NCI-H128 (cell line): ENCODE data around the gene SEC14L5.

Source experiments
- DNase-seq: peaks from one replicate; lab custom pipeline; 2025; ENCODE audit not compliant: unreplicated experiment; lab: John Stamatoyannopoulos, UW

The SEC14L5 gene

DNA sequence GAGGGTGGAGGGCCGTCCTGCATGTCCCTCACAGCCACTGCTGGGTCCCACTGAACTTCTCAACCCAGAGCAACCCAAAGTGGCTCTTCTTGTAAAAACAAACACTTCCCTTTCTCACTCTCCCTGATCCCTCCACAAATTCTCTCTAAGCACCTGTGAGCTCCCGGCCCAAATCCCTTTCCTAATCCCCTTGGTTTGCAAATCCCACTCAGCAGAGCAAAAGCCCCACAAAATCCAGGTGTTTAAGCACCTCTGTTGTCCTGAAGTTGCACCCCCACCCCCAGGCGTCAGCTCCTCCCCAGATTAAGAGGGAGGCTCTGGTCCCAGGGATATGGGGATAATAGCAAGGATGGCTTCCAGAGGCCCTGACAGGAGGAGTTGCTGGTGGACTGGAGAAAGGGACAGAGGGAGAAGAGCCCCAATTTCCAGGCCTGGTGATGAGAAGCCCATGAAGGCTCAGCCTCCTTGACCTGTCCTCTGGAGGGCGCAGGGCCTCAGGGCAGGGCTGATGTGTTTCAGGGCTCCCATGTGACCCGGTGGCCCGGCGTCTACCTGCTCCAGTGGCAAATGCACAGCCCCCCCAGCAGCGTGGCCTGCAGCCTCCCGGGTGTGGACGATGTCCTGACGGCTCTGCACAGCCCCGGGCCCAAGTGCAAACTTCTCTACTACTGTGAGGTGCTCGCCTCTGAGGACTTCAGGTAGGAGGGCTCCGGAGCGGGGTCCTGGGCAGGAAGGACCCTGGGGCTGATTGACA lies 52.6 kb downstream of the SEC14L5 start:
- no peak for DNase-seq

DNA sequence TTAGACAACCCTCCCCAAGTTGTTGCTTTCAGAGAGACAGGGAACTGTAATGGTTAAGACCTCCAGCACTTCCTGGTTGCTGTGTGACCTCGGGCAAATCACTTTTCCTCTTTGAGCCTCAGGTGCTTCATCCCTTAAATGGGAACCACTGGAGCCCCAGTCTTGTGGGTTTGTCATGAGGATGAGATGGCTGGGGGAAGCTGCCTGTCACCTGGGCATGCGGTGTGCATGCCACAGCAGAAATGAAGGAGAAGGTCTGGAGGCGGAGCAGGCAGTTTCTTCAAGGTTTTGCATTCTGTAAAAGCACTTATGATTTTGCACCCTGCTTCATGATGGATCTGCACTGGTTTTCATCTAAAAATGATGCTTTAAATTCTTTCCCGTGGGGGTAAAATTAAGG lies 53.5 kb downstream of the SEC14L5 start:
- DNase-seq: no peak

DNA sequence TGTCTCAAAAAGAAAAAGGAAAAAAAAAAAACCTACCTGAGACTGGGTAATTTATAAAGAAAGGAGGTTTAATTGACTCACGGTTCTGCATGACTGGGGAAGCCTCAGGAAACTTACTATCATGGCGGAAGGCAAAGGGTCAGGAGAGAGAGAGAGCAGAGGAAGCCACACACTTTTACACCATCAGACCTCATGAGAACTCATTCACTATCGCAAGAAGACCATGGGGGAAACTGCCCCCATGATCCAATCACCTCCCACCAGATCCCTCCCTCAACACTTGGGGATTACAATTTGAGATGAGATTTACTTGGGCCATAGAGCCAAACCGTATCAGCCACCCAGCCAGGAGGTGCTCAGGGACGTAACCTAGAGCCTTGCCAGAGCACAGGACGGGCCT lies 54.8 kb downstream of the SEC14L5 start:
- DNase-seq: no peak

DNA sequence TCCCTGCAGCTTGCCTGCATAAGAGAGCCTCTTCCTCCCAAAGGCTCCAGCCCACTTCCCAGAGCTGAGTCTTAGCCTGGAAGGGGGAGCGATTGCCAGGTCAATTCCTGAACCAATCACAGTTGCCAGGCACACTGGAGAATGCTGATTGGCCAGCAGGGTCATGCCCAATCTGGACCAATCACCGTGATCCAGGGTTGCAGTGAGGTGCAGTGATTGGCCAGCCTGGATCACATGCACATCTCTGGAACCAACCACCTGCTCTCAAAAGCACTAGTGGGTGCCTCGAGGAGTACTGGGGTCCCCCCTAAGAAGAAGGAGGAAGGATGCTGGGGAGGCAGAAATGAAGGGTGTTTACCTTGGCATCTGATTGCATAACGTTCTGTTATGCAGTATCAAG lies 57.2 kb downstream of the SEC14L5 start:
- DNase-seq: no peak

DNA sequence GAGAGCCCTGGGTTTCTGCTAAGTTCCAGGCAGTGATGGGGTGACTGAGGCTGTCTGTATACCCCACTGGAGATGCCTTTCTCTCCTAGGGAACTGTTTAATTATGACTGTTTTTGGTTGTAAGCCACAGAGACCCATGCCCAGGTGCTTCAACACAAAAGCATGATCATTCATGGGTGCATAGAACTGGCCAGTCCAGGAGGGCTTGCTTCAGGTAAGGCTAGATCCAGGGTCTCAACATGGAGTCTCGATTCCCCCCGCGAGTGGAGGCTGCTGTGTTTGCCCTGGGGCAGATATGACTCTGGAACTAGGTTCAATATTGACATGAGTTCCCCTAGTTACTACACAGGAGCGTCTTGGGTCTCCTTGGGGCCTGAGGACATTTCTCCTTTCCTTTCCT lies 57.8 kb downstream of the SEC14L5 start:
- DNase-seq: no peak

DNA sequence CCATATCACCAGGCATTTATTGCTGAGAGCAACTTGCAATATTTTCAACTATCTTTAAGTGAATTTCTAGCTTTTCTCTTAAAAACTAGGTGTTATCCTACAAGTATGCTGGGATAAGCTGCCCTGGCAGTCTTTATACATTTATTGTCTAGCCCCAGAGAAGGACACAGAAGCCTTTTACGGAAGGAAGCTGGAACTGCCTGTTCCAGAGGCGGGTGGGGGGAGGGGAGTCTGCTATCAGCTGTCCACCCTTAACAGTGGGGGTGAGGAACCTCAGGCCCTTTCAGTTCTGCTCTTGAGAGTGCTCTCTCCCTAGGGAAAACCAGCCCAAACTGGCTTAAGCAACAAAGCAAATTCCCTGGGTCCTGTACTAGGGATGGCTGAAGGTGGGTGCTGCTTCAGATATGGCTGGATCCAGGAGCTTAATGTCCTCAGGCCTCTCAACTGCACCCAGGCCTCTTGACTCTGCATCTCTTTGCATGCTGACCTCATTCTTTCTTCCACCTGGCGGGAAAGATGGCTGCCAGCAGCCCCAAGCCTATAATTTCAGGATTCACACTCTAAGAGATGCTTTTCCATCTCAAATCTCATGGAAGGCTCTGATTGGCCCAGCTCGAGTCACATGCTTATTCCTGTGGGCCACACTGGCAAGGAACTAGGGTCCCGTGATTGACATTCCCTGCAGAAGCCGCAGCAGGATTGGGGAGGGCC lies 59.0 kb downstream of the SEC14L5 start:
- no peak for DNase-seq

DNA sequence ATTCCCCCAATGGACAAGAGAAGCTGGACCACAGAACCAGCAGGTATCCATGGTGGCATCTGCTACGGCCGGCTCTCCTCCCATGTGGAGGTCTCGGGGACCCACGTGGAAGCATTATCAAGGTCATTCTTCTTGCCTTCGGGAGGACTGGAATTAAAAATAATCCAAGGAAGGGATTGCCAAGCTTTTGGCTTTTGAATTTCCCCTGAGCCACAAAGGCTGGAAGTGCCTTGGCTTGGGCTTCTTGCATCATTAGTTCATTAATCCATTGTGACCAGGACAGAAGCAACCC lies 59.5 kb downstream of the SEC14L5 start:
- no peak for DNase-seq

DNA sequence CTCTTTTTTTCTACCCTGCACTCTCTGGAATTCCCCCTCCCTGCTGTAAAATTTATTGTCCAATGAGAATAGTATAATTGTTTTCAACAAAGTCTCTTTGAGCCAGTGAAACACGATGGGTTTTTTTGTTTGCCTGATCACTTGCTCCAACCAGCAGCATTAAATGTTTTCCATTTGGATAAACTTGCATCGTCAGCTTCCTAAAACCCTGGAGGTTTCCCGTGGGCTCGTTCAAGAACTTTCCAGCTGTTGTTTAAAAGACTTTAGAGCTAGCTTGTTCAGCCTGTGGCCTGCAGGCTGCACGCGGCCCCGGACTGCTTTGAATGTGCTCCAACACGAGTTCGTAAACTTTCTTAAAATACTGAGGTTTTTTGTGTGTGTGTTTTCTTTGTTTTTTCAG lies 60.7 kb downstream of the SEC14L5 start:
- no peak for DNase-seq

DNA sequence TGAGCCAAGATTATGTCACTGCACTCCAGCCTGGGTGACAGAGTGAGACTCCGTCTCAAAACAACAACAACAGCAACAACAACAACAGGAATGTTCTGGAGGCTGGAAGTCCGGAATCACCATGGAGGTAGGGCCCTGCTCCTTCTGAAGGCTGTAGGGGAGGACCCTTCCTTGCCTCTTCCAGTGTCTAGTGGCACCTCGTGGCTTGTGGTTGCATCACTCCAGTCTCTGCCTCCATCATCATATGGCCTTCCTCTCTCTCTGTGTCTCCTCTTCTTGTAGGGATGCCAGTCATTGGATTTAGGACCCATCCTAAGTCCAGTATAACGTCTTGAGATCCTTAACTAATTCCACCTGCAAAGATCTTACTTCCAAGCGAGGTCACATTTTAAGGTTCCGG lies 61.6 kb downstream of the SEC14L5 start:
- DNase-seq: no peak

DNA sequence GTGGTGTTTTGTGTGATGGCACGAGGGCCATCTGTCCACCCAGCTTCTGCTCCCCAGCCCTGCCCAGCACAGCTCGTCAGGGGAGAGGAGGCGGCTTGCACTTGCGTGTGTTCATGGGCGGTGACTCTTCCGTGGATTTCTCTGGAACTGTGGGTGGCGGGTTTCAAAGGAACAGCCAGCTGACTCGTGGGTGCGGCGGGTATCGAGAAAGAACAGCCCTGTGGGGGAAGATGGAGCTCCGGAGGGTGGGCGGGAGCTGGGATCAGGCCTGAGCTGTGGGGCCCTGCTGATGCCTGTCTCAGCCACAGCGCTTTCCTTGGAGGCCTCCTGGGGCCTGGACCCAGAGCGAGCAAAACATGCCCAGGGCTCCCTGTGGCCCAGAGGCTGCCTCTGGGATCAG lies 62.4 kb downstream of the SEC14L5 start:
- no peak for DNase-seq

DNA sequence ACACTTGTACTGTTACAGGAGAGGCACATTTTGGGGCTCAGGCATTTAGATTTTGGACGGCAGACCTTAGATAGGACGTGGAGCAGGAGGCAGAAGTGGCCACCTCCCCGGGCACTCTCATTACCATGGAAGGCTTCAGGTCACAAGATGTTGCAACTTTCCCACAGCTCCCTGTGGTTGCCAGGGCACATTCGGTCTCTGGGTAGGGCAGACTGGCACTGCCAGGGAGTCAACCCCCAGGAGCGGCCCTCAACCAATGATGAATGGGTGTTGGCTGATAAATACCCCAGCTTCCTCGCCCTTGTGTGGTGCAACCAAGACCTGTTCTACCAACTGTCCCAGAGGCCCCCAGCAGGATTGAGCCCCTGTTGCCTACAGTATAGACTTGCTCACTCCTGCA lies 64.4 kb downstream of the SEC14L5 start:
- no peak for DNase-seq

DNA sequence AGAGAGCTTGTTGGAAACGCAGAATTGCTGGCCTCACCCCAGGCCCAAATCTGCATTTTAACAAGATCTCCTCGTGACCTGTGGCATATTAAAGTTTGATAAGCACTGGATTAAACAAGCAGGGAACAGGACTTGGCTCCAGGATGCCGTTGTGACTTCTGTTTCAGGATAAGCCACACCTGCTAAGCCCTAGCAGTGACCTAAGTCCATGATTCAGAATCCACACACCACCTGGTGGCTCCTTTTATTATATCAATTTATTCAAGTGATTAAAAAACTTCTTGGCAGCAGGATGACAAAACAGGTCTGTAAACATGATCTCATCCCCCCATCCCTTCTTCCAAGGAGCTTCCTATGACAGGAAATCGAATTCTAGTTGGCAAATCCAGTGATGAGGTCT lies 66.5 kb downstream of the SEC14L5 start:
- no peak for DNase-seq

DNA sequence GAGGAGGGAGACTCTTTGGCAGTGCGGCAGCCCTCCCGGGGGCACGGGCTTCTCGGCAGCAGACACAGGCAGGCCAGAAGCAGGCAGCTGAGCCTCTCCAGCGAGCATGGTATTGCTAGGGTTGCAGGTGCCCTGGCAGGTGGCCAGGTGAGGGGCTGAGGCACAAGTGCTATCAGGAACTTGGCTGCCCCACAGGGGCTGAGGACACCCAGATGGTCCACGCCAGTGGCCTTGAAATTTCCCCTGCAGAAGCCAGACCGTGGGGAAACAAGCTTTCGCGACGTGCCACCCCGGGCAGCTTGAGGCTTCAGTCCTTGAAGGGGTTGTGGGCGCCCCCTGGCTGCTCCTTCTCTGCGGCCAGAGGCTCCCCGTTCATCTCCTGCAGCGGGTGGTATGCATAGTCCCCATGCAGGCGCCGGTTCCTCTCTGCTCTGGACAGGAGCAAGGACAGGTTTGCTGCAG lies 67.1 kb downstream of the SEC14L5 start:
- DNase-seq: peak; percentile 24

DNA sequence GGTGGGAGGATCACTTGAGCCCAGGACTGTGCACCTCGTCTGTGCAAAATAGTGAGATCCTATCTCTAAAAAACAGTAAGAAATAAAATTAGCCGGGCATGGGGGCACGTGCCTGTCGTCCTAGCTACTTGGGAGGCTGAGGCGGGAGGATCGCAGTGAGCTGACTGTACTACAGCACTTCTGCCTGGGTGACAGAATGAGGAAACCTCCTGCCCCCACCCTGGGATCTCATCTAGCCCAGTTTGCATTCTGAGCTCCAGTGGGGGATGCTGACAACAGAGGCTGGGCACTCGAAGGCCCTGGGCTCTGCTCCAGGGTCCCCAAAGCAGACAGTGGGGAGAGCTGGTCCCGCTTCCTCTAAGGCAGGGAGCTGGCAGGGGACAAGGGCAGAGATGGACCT lies 68.5 kb downstream of the SEC14L5 start:
- no peak for DNase-seq

DNA sequence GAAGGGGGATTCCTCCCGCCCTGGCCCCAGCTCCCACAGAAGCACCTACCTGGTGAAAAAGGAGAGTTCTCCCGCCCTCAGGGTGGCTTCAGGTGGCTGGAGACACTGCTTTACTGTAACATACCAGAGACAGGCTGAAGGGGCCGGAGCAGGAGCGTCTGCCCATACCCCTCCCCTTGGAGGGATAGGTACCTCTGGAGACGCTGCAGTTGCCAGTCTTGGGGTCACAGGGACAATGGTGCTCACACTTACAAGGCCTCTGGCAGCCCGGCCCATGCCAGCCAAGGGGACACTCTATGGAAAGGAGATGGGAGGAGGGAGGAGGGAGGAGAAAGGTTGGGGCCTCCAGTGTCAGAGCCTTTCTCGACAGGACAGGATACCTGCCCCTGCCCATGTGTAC lies 69.0 kb downstream of the SEC14L5 start:
- no peak for DNase-seq

DNA sequence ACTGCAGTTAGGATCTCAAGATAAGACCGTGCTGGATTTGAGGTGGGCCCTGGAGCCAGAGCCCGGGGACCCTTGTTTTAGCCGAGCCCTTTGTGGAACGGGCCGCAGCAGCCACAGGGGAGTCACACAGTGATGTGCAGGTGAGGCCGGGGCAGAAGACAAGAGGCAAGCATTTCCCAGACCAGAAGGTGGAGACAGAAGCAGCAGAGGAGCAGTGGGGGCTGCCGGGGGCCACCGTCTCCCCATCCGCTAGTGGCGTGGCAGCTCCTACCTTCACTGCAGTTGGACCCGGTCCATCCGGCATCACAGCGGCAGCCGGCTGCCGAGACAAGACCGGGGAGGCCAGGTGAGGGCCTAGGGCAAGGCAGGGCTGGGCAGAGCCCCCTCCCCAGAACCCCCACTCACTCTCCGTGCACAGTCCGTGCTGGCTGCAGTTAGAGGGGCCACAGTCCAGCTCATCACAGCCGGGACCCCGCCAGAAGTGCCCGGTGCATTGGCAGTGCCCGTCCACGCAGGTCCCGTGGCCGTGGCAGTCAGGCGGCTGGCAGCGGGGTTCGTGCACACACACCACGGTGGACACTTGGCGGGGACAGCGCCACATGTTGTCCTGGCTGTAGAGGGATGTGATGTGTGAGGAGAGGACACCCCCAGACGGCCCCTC lies 69.6 kb downstream of the SEC14L5 start:
- no peak for DNase-seq

DNA sequence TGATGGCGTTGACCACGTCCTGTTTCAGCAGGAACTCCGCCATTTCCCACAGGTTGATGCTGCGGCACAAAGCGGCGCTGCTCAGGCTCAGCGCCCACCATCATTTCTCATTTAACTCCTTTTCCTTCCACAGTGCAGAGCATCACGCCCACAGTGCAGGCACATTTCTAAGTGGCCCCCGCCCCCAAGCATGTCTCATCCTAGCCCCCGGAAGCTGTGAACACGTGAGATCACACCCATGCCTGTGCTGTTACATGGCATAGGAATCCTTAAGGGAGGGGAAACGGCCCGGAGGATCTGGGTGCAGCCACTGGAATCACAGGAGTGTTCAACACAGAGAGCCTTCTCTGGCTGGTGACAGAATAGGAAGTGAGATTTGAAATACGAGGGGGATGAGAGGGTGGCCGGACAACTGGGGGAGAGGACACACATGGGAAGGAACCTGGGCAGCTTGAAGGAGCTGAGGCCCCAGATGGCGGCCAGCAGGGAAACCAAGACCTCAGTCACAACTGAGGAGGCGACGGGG lies 70.9 kb downstream of the SEC14L5 start:
- no peak for DNase-seq

DNA sequence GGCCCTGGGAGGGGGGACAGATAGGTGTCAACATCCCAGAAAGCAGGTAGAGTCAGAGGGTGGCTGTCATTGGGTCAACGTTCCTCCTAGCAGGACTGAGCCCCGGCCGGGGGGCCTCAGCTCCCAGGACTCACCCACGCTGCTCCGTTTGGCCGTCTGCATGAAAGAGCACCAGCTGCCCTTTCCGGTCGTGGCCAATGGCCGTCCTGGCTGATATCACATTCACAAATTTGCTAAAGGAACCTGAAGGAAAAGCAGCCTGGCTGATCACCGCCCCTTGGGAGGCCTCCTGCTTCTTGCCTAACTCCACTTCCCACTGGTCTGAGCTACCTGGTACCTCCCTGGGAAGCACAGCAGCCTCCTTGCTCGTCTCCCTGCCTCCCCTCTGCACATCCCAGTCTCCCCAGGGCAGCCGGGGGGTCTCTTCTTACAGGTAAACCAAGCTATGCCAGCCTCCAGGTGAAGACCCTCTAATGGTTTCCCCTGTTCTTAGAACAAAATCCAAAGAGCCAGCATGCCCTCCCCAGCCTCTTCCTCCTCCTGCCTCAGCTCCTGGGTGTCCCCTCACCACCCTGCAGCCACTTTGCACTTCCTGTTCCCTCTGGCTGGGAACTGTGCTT lies 72.2 kb downstream of the SEC14L5 start:
- no peak for DNase-seq

DNA sequence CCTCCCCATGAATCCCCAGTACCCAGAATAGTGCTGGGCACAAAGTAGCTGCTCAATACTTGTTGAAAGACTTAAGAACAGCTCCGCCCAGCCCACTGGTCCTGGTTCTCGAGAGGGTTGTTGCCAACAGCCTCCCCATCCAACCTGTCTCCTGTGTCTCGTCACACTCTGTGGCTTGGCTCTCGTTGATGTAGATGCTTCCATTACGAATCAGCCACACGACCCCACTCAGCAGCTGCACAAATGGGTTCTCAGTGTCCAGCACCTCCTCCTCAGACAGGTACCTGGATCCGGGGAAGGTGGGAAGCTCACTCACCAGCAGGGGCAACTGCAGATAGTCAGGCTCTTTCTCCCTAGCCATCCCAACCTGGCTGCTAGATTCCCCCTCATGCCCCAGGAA lies 73.5 kb downstream of the SEC14L5 start:
- no peak for DNase-seq

DNA sequence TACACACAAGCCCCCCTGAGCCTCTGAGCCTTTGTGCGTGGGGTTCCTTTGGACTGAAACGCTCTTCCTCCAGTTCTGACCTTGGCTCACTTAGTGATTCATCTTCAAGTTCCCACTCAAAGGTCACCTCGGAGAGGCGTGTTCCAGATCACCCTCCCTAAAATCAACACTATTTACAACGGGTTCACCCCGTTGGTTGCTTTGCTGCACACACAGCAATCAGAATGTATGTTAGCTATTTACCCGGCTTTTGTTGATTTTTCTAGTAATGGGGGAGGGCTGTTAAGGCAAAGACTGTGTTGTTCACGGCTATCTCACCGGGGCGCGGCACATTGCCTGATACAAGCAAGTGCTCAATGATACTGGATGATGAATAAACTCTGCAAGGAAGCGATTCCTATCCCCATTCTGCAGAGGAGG lies 74.6 kb downstream of the SEC14L5 start:
- no peak for DNase-seq

DNA sequence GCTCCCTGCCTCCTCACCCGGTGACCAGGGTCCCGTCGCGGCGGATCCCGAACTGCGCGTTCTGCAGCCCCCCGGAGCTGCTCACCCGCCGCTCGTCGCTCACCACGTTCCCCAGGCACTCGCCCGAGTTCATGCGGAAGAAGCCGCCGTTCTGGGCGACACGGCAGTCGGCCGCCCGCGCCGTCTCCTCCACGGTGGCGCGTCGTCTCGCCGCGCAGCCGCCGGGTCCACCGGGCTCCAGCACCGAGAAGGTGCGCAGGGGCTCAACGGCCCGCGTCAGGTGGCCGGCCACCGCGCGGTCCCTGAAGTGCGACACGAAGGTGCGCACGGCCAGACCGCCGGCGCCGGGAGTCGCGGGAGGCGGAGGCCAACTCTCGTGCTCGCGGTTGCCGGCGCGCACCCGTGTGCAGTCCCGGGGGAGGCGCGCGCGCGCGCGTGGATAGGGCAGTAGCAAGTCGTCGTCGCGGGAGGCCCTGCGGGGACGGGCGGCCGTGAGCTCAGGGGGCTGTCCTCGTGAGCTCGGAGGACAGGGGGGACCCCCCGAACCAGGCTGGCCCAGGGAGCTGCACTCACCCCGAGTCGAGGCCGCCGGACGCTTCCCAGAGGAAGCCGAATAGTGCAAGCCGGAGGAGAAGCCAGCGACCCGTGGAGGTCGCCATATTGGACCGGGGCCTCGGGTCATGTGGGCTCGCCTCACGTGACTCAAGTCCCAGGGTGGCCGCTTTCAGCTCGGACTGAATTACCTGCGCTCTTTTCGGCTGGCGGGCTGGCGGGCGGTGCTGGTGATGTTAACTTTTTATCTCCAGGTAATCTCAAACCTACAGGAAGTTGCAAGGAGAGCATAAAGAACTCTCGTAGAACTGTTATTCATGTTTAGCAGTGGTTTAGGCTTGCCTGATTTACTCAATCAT lies 75.4 kb downstream of the SEC14L5 start, which contains the start of gene NAGPA:
NAGPA (minus strand) TSS at position 680 of the 911 bp plus-strand sequence; CDS start at position 659, 21 bp downstream.
- peak; percentile 20 for DNase-seq
